NCI-H2029 treated with DMSO at 0.1 percent for 48 hours (cell line): ENCODE data around the gene RARA.

ENCODE experiments used
- DNase-seq: peaks from one replicate; lab custom pipeline; 2025; lab: John Stamatoyannopoulos, UW

RARA gene

DNA sequence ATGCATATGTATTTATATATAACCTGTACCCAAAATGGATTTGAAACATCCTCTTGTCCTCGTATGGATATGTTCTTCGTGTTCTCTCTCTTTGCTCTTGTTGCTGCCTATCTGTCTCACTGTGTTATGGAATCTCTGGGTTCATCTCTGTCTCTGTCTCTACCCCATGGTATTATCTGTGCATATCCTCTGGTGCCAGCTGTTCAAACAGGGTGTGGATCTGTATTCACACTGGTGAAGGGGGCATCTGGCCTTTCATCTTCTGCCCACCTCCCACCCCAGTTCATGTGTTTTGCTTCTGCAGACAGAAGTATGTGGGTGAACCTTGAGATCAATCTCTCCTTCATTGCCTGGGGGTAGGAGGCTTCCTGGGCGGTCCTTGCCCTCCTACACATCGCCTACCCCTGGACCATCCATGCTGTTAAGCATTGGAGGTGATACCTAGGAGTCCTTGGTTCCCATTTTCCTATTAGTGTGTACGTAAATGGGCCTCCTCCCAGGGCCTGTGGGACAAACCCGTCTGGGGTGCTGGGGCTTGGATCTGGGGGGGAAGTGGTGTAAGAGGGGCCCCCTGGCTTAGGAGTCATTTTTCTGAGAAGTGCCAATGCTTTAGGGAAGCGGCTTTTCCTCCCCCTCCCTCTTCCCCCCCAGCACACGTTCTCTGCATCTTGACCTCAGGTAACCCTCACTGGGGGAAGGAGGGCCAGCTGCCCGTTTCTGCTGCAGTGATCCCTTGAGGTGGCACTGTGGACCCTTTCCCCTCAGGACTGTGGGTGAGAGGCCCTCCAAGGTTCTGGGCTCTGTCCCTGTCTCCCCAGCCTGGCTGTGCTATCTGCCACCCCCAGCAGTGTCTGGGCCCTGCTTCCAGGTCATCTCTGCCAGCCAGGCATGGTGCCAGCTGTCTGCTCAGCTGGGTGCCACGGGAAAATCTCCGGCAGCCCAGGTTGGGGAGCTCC lies 21.1 kb downstream of the RARA start:
- peak; percentile 49 for DNase-seq

DNA sequence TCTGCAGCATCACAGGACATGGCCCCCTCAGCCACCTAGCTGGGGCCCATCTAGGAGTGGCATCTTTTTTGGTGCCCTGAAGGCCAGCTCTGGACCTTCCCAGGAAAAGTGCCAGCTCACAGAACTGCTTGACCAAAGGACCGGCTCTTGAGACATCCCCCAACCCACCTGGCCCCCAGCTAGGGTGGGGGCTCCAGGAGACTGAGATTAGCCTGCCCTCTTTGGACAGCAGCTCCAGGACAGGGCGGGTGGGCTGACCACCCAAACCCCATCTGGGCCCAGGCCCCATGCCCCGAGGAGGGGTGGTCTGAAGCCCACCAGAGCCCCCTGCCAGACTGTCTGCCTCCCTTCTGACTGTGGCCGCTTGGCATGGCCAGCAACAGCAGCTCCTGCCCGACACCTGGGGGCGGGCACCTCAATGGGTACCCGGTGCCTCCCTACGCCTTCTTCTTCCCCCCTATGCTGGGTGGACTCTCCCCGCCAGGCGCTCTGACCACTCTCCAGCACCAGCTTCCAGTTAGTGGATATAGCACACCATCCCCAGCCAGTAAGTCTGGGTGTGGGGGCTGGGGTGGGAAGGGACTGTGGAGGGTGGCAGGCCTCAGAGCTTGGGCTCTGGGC lies 22.0 kb downstream of the RARA start:
- DNase-seq = no peak

DNA sequence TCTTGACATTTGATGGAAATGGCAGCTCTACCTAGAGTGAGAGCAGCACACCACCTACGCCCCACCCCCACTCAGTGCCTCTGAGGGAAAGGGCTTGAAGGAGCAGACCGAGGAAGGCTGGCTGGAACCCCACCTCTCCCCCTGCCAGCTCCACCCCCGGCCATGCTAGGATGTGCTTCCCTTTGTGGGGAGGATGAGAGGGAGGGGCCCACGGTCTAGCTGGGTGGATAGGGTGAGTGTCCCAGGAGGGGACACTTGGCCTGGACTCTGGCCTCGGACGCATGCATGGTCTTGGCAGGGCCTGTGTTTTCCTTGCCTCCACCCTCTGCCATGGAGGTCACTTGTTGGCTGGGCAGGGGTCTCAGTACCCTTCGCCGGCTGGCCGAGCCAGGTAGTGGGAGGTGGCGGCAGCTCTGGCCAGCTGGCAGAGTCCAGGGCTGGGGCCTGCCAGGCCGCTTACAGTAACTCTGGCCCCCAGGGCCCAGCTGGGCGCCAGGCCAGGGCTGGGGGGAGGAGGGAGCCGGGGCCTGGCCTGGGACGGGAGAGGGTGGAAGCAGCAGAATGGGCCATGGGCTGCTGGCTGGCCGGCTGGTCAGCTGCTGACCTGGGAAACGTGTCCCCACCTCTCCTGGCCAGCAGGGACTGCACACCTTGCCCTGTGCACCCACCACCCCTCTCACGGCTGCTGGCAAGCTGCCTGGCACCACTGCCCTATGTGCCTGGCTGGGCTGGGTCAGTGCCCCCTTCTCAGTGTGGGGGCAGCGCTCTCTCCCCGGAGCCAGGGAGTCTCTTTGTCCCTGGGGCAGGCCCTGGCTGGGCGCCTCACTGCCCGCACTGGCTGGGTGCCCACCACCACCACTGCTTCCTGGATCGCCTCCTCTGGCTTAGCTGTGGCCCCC lies 23.0 kb downstream of the RARA start:
- DNase-seq = peak; percentile 80

DNA sequence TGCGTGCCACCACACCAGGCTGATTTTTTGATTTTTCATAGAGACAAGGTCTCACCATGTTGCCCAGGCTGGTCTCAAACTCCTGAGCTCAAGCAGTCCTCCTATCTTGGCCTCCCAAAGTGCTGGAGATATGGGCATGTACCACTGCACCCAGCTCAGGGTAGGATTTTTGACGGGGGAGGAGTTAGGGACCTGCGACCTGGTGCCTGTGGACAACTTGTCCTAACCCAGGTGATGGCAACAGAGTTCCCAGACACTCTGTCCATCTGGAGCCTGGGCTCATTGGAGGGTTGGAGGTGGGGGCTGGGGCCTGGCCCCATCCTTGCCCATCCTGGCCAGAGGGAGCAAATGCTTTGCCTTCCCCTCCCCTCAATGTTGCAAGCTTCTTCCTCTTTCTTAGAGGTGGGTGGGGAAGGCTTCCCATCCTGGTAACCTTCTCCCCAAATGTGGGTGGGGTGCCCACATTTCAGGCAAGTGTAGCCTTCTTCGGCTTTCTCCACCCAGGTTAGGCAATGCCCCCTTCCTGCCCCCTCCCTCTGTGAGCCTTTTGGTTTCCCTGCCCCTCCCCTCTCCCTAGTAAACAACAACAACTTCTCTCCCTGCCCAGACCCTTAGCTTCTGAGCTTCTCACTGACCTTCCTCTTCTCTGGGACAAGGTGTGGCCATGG lies 24.9 kb downstream of the RARA start:
- no peak for DNase-seq

DNA sequence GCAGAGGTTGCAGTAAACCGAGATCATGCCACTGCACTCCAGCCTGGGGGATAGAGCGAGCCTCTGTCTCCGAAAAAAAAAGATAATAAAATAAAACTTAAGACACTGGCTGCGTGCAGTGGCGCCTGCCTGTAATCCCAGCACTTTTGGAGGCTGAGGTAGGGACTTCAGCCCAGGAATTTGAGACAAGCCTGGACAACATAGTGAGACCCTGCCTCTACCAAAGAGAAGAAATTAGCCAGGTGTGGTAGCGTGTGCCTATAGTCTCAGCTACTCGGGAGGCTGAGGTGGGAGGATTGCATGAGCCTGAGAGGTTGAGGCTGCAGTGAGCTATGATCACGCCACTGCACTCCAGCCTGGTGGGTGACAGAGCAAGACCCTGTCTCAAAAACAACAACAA lies 26.6 kb downstream of the RARA start:
- DNase-seq = no peak

DNA sequence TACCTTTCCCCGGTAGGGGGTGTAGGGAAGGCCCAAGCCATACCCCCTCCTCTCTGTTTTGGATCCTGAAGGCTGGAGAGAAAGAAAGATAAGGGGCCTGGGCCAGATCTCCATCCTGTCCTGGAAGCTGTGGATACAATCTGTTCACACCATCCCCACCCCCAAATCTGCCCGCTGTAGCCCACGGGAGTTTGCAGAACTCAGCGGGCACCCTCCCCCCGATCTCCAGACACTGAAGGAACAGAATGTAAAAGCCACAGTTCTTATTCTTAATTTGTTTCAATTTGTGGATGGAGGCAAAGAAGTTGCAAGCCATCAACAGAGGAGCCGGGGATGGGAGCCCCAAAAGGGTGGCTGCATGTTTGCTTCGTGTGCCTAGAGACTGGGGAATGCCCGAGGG lies 28.4 kb downstream of the RARA start:
- no peak for DNase-seq

DNA sequence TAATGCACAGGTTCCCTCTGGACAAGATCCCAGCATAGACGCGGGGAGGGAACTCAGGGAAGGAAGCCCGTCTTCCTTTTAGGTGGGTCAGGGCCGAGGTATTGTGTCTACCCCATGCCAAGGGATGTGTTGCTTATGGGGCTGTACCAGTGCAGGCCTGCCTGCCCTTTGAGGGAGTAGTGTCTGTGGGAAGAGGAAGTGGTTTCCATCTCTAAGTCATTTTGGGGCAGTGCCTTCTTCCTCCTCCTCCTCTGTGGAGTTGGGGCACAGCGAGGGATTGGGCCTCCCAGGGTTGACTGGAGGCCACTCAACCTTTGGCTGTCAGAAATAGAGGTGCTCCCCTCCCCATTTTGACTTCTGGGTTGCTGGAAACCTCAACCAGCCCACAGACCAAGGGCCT lies 29.1 kb downstream of the RARA start:
- DNase-seq = no peak

DNA sequence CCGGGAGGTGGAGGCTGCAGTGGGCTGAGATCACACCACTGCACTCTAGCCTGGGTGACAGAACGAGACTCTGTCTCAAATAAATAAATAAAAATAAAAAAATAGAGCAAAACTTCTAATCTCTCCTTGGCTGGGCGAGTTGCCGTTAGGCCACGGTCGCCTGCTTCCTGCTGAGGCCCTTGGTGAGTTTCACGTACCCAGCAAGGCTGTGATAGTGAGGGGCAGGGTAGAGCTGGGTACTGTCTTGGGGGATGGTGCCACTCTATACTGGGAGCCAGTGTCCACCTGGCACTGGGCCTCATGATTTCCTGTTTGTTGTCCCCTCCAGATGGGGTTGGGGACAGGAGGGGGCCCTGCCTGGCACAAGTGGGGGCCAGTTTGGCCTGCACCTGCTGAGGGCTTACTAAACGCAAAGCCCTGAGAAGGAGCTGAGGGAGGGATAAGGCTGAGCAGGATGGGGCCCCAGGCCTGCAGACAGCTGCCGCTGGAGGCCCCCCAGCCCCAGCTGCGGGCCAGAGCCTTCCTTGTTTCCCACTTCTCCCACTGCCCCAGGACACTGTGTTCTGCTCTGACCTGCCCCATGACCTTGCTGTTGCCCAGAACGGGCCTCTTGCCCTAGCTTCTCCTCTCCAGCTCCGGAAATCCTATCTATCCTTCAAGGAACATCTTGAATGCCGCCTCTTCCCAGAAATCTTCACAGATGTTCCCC lies 30.1 kb downstream of the RARA start:
- DNase-seq = no peak

DNA sequence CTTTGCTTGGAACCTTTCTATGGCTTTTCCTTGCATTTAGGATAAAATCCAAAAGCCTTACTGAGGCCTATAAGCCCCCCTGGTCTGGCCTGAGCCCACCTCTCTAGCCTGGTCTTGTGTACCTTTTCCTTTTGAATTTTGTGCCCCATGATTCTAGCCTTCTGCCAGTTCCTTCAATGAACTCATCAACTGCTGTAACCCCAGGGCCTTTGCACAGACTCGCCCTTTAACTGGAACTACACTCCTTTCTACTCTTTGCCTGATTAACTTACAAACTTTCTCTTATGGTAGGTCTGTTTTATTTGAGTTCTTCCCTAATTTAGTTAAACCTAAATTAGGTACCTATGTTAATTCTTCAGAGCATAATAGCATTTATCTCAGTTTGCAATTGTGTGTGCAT lies 31.3 kb downstream of the RARA start:
- no peak for DNase-seq

DNA sequence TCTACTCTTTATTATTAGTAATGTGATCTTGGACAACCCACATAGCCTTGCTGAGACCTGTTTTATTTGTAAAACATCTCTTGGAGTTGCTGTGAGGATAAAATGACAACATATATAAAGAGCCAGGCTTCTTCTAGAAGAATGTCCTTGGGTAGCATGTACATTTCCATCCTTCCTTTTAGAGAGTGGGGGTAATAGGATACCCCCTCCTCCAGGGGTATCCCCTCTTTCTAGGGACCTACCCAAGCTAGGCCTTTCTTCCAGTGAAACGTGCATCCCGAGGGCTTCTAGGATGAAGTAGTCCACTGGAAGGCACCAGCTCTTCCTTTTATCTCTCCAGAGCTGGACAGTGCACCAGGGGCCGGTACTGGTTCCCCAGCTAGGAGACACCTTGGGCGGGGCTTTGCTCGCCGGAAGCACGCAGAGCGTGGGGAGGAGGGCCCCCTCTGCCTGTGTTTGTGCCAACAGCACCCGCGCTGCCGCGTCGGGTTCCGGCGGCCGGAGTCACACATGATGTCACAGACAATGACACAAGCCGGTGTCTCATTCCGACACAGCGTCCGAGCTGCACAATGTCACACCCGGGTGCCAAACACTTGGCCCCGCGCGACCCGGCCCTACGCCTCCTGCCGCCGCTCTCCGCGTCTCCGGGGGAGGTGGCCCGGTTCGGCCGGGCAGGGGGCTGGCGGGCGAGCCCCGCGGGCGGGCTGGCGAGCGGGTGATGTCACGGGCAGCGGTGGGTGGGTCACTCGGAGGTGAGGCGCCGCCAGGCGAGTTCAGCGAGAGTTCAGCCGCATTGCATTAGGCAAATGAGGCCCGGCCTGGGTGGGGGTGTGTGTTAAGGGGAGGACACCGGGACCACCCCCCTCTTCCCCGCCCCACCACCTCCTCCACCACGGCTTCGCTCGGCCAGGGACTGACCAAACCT lies 32.2 kb downstream of the RARA start:
- DNase-seq = peak; percentile 22

DNA sequence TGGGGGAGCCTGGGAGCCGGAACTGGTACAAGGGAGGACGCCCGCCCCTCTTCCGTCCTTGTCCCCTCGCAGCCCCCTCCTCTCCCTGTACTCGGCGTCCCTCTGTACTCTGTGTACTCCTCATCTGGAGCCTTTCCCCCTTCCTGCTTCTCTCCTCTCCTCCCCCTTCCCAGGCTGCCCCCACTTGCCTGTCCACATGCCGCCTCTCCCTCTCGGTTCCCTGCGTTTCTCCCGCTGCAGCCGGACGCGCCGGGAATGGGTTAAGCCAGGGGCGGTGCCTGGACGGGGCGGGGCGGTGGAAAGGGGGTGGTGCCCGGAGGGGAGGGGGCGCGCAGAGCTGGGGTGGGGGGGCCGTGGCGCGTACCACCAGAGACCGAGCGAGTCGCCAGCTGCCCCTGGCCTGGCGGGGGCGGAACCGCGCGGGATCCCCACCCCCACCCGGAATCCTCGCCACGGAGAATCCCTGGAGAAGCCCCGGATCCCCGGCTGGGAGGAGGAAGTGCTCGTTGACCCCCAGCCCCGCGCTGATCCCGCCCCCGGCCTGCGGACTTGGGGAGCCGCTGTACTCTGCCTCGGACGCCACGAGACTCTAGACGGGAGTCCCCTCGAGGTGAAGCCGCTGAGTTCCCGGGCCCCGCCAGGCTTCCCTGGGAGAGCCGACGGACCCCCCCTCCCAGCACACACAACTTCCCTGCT lies 33.0 kb downstream of the RARA start:
- DNase-seq = peak; percentile 42

DNA sequence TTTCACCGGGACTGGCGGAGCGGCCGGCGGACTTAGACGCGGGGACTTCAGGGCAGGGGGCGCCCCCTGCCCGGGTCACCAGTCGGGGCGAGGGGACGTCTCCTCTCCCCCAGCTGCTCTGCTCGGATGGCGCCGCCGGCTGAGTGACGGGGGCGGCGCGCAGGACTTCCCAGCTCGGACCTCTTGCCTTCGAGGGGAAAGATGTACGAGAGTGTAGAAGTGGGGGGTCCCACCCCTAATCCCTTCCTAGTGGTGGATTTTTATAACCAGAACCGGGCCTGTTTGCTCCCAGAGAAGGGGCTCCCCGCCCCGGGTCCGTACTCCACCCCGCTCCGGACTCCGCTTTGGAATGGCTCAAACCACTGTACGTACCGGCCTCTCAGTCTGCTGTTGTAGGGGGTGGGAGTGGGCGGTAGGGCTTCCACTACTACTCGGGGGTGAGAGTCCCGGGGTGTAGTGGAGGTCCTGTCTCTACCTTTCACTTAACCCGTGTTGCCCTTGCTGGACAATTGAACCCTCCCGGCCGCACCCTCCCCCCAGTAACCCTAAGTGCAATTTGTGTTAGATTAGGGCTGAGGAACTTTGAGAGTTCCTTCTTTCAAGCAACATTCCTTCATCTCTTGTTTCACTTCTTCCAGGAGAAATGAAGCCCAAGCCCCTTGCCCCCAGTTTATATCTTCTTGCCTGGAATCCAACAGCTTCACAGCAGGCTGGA lies 33.7 kb downstream of the RARA start:
- no peak for DNase-seq

DNA sequence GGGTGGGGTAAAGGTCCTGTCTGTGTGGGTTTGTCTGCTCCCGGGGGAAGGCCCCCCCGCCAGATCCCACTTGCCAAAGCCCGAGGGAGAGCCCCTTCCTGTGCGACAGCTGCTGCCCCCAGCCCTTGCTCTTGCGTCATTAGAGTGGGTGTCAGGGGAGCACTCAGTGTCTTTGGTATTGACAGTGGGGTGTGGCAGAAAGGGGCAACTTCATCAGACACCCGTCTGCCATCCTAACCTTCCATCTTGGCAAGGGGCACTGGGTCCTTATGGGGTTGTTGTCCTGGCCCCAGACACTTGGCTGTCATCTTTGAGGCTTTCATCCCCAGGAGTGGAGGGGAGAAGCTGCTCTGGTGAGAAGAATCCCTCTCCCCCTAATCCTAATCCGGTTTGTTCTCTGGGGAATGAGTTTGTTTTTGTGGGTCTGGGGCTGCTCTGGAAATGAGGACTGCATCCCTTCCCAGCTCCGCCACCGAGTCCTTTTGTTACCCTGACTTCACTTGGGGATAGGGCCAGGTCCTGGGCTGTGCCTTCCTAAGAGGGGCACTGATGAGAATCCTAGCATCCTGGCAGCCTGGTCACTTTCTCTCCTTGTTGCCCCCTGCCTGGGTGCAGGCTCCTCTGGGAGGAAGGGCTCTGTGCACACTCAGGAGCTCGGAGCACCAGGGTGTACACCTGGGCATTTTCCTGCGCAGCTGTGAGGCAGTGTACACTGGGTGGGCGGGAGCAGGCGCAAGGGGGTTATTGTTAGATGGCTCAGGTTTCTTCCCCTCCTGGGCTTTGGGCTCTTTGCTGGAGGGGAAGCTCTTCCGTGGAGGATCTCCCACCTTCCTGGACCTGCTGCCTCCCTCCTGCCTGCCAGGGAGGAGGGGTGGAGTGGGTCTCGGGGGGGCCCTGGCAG lies 34.5 kb downstream of the RARA start:
- DNase-seq = no peak

DNA sequence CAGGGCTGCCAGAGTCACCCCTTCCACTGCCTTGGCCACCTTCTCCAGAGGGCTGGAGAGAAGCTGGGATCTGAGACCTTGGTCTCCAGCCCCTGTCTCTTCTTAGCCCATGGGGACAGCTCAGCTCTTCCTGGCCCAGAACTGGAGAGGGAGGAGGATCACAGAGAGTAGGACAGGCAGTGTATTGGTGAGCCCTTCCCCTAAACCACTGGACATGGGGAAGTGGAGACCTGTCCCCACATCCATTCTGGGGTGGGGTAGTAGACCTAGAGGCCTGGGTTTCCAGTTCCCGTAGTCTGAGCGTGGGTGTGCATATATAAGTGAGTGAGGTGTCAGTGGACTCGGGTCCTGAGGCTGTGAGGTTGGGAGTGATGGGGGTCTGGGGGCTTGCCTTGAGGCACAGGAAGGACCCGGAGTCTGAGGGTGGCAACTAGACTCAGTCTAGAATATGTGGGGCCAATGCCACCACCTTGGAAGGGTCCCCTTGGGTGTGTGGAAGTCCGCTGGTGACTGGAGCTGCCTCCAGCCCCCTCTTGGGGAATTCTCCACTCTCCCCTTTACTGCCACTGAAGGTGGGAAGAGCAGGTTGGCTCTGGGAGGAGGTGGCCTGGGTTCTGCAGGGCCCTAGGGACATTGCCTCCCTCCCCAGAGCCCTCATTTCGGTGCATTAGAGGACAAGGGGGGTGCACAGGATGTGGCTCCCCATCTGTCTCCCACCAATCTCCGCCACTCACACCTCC lies 35.6 kb downstream of the RARA start:
- DNase-seq = no peak

DNA sequence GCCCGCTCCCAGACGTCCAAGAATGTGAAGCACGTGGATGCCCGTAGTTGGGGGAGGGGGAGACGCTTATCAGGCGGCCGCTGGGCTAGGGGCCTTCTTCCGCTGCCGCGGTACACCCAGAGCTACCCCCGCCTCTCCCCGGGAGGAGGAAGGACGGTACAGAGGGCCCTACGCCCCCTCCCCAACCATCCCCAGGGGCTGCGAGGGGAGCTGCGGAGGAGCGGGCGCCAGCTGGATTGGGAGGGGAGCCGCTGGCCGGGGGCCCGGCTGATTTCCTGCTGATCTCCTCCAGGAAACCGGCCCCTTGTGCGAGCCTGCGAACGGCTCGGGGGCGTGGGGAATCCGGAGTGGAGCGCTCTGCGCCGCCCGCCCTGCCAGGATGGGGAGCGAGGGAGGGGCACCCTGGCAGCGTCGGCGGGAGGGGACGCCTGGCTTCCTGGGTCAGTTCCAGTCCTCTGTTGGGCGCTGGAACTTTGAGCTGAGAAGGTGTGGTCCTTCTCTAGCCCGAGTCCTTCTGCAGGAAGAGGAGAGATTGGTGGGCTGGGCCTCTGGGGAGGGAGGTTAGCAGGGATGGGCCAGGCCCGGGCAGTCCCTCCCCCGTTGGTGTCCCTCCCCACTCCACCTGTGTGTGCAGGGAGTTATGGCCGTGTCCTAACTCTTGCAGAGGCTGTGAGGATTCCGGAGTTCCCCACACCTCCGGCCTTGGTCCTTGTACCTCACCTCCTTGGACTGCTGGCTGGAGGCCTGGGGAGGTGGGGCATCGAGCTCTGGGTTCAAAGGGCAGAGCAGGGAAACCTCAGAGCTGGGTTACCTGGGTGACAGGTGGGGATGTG lies 36.4 kb downstream of the RARA start:
- no peak for DNase-seq
